ENCODE data around the gene SMAP1.

SMAP1 gene

DNA sequence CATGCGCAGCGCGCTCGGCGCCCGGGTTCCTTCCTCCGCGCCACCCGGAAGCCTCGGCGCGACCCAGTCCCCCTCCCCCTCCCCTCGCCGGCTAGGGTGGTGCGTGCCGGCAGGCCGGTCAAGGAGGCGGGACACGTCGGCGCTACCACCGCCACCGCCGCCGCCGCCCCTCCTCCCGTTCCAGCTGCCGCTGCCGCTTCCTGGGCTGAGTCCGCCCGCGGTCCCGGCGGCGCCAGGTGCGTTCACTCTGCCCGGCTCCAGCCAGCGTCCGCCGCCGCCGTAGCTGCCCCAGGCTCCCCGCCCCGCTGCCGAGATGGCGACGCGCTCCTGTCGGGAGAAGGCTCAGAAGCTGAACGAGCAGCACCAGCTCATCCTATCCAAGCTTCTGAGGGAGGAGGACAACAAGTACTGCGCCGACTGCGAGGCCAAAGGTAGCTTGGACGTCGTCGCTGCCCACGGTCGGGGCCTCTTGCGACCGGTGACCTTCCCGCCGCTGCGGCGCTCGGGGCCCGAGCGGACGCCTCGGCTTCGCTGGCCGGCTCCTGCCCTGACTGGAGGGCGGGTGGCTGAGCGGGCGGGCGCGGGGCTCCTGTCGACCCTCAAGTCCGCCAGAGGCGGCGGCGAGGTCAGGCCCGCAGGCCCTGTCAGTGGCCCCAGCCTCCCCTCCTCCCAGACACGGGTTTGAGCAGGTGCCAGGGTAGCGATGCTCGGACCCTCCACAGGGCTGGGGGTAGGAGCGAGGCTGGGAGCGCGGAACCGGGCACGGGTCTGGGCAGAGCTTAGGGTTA, at the start of gene SMAP1:
TSS of gene SMAP1 (plus strand) at position 173 of the 788 bp plus-strand sequence. CDS start at position 314, 141 bp downstream.
- peak; percentile 96 for DNase-seq (ENCODE audit: low read depth, low spot score)

DNA sequence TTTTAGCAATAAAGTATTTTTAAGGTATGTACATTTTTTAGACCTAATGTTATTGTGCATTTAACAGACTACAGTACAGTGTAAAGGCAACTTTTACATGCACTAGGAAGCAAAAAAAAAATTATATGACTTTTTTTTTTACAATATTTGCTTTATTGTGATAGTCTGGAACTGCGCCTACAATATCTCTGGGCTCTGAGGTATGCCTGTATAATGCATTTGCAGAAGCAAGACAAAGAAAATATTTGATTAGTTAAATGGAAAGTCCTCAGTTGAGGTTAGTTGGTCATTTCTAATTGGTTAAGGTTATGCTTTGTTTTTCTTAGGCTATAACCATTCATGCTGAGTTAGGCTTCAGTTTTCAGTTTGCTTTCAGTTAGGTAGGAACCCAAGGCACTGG, 46.9 kb upstream of the SMAP1 start:
- no peak for DNase-seq (ENCODE audit: low read depth, low spot score)

DNA sequence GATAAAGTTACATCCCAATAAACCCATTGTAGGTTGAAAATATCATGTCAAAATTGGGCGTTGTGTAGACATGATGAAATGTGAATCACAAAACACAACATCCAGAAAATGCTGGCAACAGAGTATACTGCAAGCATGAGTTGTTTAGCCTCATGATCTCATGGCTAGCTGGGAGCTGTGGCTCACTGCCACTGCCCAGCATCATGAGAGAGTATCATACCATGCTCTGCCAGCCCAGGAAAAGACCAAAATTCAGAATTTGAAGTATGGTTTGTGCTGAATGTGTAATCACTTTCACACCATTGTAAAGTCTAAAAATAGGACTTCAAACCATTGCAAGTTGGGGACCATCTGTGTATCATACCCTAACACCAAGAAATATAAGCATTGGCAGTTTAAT, 45.2 kb upstream of the SMAP1 start:
- no peak for DNase-seq (ENCODE audit: low read depth, low spot score)

DNA sequence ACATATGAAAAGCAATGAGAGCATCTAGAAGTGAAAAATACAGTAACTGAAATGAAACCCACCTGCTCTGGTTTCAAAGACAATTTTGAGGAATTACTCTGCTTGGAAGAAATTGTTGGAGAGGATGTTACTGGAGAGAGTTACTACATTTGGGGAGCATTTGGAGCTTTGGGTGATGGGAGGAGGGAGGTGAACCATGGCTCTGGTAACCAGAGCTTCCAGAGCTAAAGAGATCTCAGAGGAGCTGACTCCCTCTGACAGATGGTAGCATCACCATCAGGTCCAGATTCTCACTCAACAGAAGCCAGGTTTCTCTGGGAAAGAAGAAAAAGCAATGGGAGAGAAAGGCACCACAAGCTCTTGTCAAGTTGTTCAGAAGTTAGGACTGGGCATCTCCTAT, 42.2 kb upstream of the SMAP1 start:
- DNase-seq (ENCODE audit: low read depth, low spot score): no peak

DNA sequence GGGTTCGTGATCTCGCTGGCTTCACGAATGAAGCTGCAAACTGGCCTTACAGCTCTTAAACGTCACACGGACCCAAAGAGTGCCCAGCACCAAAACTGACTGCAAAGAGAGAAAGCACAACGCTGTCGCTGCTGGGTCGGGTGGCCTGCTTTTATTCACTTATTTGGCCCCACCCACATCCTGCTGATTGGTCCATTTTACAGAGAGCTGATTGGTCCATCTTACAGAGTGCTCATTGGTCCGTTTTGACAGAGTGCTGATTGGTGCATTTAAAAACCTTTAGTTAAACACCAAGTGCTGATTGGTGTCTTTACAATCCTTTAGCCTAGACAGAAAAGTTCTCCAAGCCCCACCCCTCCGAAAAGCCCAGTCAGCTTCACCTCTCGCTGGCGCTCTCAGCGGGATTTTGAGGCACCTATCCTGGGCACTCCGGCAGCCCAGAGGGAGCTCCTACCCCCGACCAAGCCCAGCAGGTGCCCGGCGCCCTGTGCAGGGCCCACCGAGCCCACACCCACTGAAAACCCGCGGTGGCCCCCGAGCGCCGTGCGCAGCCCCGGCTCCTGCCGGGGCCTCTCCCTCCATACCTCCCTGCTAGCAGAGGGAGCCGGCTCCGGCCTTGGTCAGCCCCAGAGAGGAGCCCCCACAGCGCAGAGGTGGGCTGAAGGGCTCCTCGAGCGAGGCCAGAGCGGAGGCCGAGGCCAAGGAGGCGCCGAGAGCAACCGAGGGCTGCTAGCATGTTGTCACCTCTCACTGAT, 40.0 kb upstream of the SMAP1 start:
- DNase-seq (ENCODE audit: low read depth, low spot score): no peak

DNA sequence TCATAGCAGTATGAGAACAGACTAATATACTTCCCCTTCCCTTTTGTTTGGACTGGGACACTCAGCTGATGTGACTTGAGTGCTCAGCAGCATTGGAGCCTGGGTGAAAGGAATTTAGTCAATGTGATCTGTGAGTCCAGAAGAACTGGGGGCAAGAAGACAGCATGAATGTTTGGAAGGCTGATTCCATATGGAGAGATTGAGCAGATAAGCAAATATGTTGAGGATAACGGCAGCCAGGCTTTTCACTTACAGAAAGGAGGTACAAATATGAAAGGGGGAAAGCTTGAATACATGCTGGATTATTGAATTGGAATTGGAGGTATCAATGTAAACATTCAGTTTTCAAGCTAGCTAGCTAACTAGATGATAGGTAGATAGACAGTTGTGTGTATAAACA, 37.8 kb upstream of the SMAP1 start:
- DNase-seq (ENCODE audit: low read depth, low spot score): no peak

DNA sequence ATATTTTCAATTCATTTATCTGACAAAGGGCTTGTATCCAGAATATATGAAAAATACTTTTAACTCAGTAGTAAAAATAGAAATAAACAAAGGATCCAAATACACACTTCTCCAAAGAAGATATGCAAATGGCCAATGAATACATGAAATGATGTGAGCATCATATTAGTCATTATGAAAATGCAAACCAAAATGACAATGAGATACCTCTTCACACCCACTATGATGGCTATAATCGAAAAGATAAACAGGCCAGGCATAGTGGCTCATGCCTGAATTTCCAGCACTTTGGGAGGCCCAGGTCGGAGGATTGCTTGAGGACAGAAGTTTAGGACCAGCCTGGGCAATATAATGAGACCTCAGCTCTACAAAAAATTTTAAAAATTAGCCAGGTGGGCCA, 33.8 kb upstream of the SMAP1 start:
- no peak for DNase-seq (ENCODE audit: low read depth, low spot score)

DNA sequence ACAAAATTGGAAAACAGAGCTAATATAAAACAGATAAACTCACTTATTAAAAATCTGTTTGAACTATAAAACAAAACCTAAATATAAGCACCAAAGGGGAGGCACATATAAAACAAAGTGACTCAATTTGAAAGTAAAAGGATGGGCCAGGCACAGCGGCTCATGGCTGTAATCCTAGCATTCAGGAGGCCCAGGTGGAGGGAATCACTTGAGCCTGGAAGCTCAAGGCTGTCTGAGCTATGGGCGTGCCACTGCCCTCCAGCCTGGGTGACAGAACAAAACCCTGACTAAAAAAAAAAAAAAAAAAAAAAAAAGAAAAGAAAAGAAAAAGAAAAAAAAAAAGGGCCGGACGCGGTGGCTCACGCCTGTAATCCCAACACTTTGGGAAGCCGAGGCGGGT, 31.1 kb upstream of the SMAP1 start:
- no peak for DNase-seq (ENCODE audit: low read depth, low spot score)

DNA sequence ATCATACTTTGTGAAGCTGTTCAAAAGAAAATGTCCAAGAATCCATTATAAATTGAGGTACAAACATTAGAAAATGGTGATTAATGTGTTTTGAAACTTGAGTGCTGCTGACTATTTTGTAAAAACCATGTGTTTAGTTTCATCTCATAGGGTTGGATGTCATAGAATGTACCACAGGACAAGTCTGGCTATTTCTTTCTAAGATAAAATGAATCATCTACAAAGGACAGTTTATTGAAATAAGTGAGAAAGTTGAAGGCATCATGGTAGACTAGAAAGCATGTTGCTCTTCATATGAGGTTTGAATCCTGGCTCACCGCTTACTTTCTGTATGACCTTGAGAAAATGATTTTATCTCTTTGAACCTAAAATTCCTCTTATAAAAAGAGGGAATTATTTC, 29.2 kb upstream of the SMAP1 start:
- DNase-seq (ENCODE audit: low read depth, low spot score): no peak

DNA sequence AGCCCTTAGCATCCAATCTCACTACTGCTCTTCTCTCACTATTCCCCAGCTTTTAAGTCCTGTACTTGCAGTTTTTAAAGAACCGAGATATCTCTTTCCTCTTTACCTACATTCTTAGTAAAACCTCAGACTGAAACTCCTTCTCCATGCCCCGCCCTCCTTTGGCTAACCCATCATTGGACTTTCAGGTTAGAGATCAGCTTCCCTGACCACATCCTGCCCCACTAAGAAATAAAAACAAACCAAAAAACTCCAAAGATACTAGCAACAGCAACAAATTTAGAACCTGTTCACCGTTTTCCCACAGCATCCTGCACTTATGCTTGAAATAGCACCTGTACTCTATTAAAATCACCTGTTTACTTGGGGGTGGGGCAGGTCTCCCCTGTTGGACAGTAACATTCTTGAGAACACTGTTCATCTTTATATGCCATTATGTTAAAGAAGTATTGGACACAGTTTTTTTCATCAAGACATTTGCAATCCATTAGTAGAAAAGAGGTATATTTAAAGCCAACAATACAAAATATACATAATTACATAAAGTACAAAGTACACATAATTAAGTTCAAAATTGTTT, 16.3 kb upstream of the SMAP1 start:
- no peak for DNase-seq (ENCODE audit: low read depth, low spot score)

DNA sequence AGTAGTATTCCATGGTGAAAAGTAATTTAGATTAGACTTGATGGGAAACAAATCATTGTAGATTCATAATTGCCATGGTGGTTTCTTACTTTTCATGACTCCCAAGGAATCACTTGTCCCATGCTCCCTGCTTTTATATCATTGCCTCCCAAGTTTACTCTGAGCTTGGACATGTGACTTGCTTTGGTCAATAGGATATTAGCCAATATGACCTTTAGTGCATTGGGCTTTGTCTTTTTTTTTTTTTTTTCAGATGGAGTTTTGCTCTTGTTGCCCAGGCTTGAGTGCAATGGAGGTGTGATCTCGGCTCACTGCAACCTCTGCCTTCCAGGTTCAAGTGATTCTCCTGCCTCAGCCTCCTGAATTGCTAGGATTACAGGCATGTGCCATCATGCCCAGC, 15.5 kb upstream of the SMAP1 start:
- DNase-seq (ENCODE audit: low read depth, low spot score): no peak

DNA sequence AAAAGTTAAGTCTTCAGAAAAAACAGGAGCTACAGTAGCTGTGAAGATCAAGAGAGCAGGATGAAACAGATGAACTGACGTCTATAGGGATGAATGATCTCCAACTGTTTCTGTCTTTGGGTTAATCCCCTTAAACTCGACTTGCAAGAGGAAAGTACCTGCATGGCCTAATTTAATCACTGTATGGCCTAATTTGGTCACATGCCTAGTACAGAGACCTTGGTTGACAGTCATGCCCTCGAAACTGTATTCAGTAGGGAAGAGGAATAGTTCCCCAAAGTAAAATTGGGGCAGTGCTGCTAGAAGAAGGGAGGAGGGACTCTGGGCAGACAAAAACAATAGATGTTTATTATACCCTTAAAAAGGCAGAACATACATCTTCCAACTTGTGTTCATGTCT, 10.0 kb upstream of the SMAP1 start:
- no peak for DNase-seq (ENCODE audit: low read depth, low spot score)

DNA sequence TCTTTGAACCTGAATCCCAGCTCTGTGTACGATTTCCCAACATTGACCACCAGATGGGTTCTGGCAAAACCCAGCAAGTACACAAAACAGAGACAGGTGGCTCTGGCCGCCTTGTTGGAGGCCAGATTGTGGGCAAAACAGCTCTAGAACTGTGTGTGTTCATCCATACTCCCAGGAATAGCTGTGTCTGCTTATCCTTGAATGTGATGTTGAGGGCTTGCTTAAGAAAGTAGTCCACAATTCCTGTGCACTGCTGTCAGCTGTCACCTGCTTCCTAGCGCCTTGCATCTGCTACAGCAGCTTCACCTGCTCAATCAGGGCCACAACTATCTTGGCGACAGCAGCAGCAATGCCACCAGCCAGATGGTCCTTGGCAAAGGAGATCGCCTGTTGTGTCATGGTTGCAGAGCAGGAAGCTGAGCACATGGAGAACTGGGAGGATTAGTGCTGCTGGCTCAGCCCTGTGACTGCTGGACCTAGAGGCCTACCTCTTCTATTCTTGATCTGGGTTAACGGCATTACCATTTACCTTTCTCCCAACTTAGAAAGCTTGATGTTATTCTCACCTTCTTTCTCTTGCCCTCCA, 3.7 kb upstream of the SMAP1 start:
- DNase-seq (ENCODE audit: low read depth, low spot score): no peak

DNA sequence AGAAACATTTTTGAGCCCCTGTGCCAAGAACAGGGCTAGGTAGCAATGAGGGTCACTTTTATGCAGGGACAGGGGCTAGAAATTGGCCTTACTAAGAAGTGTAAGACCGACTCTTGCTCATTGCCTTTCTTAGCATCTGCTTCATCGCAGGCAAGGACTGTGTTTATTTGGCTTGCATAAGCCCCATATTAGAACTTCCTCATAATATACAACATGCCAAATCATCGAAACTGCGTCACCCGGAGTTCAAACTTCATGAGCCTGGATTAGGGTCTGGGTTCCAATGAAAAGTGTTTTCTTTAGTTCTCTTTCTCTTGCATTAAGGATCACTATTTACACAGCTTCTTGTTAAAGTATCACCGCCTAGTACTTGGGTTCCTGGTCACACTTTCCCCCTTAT, 977 bp upstream of the SMAP1 start:
- no peak for DNase-seq (ENCODE audit: low read depth, low spot score)

DNA sequence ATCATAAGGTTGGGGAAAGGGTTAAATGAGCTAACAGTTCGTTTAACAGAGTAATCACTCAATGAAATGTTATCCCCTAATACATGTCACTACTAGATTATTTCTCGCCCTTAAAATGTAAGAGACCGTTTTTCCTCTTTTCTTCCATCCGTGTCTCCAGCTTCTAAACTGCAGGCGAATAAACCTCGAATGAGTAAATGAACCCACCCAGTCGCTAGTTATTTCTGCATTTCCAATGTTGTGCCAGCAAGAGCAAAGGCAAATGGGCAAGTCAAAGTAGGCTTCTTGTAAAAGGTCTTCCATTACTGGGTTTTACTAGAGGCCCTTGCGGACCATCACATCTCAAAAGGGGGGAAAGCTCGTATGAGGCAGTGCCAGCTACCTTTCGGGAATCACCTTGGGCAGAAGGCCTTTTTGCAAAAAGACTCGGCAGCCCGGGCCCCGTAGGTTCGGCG, 400 bp upstream of the SMAP1 start:
- no peak for DNase-seq (ENCODE audit: low read depth, low spot score)

DNA sequence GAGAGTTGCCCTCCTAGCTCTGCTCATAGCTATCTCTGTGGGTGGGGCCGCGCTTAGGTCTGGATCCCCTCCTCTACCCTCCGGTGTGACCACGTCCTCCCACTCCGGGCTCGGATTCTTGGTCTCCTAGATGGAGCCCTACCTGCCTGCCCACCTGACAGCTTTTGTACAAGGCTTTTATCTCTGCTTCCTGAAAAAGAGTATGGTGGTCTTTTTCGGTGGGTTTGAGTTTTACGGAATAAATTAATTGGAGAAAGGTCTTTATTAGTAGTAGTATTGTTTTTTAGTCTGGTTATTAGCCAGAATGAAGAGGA, 773 bp downstream of the SMAP1 start:
- DNase-seq (ENCODE audit: low read depth, low spot score): no peak

DNA sequence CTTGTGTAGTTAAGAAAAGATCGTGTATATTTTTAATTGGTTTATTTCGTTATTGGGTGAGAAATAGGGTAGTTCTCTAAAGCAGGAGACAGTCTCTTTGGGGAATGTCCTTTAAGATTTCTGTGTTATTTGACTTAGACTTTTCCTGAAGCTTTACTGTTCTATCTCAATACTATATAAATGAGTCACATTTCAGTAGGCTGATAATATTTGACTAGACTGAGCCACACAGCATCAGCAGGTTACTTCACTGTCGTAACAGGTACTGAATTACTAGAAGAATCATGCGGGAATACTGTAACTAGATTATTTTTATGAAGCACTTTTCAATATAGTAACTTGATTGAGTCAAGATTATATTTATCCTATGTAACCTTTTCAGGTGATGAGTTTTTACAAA, 1.4 kb downstream of the SMAP1 start:
- DNase-seq (ENCODE audit: low read depth, low spot score): no peak

DNA sequence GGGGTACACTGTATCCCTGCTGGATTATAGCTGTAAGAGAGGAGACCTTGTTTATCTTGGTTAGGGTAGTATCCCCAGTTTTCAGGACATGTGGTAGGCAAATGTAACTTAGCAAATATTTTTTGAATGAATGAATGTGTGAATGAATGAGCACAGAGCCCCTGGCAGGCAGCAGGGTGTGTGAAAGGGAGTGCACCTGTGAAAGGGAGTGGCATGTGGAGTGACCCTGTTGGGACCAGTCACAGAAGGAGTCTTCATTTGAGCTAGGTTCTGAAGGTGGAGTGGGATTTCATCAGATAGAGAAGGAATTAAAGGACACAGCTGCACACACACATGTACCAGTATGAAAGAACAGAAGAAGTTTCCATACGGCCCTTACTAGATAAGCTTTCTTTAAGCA, 4.9 kb downstream of the SMAP1 start:
- no peak for DNase-seq (ENCODE audit: low read depth, low spot score)

DNA sequence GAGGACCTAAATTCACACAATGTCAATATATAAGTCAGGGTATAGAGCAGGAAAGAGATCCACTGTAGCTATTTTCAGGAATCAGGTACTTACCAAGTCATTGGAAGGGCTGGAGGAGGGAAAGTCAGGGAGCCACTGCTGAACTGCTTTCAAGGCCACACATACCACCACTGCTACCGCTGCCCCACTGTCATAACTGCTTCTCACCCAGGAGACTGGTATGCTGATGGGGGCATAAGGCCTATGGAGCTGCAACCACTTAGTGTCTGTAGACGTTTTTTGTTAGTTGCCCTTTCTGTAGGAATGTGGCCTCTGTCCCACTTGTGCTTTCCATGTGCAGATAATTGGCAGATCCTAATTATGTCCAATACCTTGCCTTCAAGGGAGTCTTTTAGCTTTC, 5.4 kb downstream of the SMAP1 start:
- DNase-seq (ENCODE audit: low read depth, low spot score): peak; percentile 8

DNA sequence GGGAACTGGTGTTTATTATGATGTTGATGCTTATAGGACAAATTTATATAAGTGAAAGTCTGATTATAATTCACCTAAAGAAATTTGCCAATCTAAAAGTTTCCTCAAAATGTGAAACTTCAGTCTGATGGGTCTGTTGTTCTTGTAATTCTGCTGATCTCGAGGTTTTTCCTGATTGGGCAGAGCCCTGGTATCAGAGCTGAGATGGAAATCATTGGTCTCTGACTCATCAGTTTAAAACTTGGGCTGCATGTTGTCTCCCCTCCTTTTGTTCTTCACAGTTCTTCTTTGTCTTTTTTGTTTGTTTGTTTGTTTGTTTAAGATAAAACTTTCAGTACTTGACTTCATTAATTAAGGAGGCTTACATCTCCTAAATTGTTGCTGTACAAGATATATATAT, 5.9 kb downstream of the SMAP1 start:
- no peak for DNase-seq (ENCODE audit: low read depth, low spot score)

DNA sequence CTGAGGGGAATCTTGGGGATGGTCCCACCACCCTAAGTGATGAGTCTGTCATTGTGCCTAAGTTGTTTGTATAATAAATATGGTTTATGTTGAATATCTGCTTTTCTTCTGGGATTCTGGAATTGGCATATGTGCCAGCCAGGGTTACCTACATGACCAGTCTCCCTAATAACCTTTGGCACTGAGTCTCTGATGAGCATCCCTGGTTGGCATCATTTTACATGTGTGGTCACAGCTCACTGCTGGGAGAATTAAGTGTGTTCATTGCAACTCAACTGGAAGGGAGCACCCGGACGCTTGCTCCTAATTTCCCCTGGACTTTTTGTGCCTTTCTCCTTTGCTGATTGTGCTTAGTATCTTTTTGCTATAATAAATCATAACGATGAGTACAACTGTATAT, 8.1 kb downstream of the SMAP1 start:
- no peak for DNase-seq (ENCODE audit: low read depth, low spot score)

DNA sequence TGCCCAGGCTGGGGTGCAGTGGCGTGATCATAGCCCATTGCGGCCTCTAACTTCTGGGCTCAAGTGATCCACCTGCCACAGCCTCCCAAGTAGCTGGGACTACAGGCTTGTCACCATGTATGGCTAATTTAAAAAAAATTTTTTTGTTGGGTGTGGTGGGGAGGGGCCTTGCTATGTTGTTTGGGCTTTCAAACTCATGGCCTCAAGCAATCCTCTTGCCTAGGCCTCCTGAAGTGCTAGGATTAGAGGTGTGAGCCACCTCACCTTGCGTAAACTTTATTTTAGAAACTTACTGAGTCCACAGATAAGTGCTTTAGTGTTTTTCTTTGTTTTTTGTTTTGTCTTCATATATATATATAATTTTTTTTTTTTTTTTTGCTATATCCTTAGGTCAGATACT, 9.1 kb downstream of the SMAP1 start:
- DNase-seq (ENCODE audit: low read depth, low spot score): peak; percentile 20

DNA sequence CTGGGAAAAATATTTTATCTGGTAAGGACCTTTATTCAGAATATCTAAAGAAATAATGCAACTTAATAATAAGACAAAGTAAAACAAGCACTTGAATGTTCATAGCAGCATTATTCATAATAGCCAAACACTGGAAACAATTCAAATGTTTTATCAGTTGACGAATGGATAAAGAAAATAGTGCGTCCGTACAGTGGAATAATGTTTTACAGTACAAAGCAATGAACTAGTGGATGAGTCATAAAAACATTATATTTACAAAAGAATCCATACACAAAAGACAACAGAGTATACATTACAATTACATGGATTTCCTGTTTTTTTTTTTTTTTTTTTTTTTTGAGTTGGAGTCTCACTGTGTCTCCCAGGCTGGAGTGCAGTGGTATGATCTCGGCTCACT, 12.7 kb downstream of the SMAP1 start:
- DNase-seq (ENCODE audit: low read depth, low spot score): no peak

All from ELF-1 (cell line).